Mucosa of descending colon (tissue), 3 donors: ENCODE results near the gene FLRT3. TPM values are rescaled to one million over a fixed set of nuclear protein-coding genes. Genes with fewer than 3 reads are reported as not detected.
A peak's percentile ranks its signal among the peaks of the same experiment; 100 is the strongest.

ENCODE experiments used
- ATAC-seq: fragments of 200-7000 bp; cut with Tn5 transposase; one replicate; pipeline ENCODE4 v1.9.1; 2020; ENCODE audit warnings: mild to moderate bottlenecking, moderate library complexity
- DNase-seq, 3 donors: peaks; one replicate each; pipeline ENCODE4 v3.0.0-alpha.2; 2020
- H3K36me3 ChIP-seq: fragments of 200-600 bp; one replicate; pipeline ENCODE4 v1.8.0; 2021; ENCODE audit warnings: low read depth, mild to moderate bottlenecking
- H3K4me1 ChIP-seq: fragments of 200-600 bp; one replicate; pipeline ENCODE4 v1.8.0; 2021; ENCODE audit warnings: low read depth, mild to moderate bottlenecking
- H3K4me3 ChIP-seq: fragments of 200-600 bp; one replicate; pipeline ENCODE4 v1.8.0; 2021; ENCODE audit warnings: mild to moderate bottlenecking
- H3K9me3 ChIP-seq: fragments of 200-600 bp; one replicate; pipeline ENCODE4 v1.8.0; 2021; ENCODE audit warnings: mild to moderate bottlenecking
- CTCF ChIP-seq: fragments of 200-600 bp; IDR thresholded peaks from one replicate; pipeline ENCODE4 v1.8.0; 2022; ENCODE audit warnings: antibody characterized with exemption, mild to moderate bottlenecking
- intact Hi-C, 2 donors: fragments of 100-400 bp; cut with DNase I in 1 of 2; cut with micrococcal nuclease in 1 of 2; formaldehyde crosslinking; loops; one replicate each; pipeline versions ENCODE4 v1.11.0 to v1.11.1; 2022; cut with DNase I, micrococcal nuclease
- total RNA-seq, 3 donors: library from RNA; stranded (reverse); fragmentation: NEBNext Ultra II Directional in 2 of 3; extraction: Animal tissue kit (Norgen Biotek cat#: 25700) in 2 of 3; gene quantifications; one replicate each; pipeline versions ENCODE4 v1.2.1 to v1.2.4, GENCODE V29; 2021 to 2023
- donor health status: DM: no; HTN: no; CAD: no; lungs with moderate emphysema.
- donor health status: DM: no; HTN: no; CAD: no.
- donor health status: DM: no; HTN: yes; CAD: no.

FLRT3 gene
- total RNA-seq, 3 donors from 2014 or later: 2.7 to 8.6 (median 3.2) TPM

GRCh38 chr20:14313341-14314020 is 23.9 kb downstream of the FLRT3 start:
- peaks cover under 1% of the 10 kb centered on the region for H3K4me1 ChIP-seq
- ATAC-seq: no peak
- H3K36me3 ChIP-seq: no peaks in the 10 kb centered on the region
- DNase-seq: no peak
- no peak overlapping the region for H3K4me3 ChIP-seq
- no peaks in the 10 kb centered on the region for H3K9me3 ChIP-seq
- intact Hi-C loops: no loop called here
- no peak for TF ChIP-seq CTCF

- Histone ChIP-seq H3K4me3 (no peak overlapping the region), H3K36me3 (no peaks in the 10 kb centered on the region), H3K9me3 (no peaks in the 10 kb centered on the region), H3K4me1 (peaks cover 13% of the 10 kb centered on the region)
- TF ChIP-seq CTCF: no peak
- intact Hi-C loops: no loop called here
- ATAC-seq (no peak), DNase-seq (no peak)
These were observed 25.4 kb downstream of the FLRT3 start for GRCh38 chr20:14312001-14312400.

- TF ChIP-seq CTCF: no peak
- H3K4me1 ChIP-seq: peaks cover 13% of the 10 kb centered on the region
These were observed 26.3 kb downstream of the FLRT3 start for GRCh38 chr20:14310977-14311627.

GRCh38 chr20:14307956-14308355 is 29.5 kb downstream of the FLRT3 start:
- H3K4me3 ChIP-seq: no peak overlapping the region
- H3K36me3 ChIP-seq: no peaks in the 10 kb centered on the region
- H3K4me1 ChIP-seq: peaks cover 13% of the 10 kb centered on the region
- H3K9me3 ChIP-seq: no peaks in the 10 kb centered on the region
- no peak for TF ChIP-seq CTCF
- DNase-seq: peak in 1 of 3 donors; percentile 24
- intact Hi-C loops: no loop called here
- peak; percentile 57 for ATAC-seq

More at GRCh38 chr20:14310977-14311627, 26.3 kb downstream of the FLRT3 start:
- intact Hi-C loops: no loop called here
- ATAC-seq (no peak), DNase-seq (no peak)
- Histone ChIP-seq H3K9me3 (no peaks in the 10 kb centered on the region), H3K4me3 (no peak overlapping the region), H3K36me3 (no peaks in the 10 kb centered on the region)

- no peak for ATAC-seq
- no peak overlapping the region for H3K4me3 ChIP-seq
- no peak for DNase-seq
- H3K36me3 ChIP-seq: no peaks in the 10 kb centered on the region
- intact Hi-C loops: no loop called here
- peaks cover 13% of the 10 kb centered on the region for H3K4me1 ChIP-seq
- no peak for TF ChIP-seq CTCF
- no peaks in the 10 kb centered on the region for H3K9me3 ChIP-seq
These were observed 32.9 kb downstream of the FLRT3 start for GRCh38 chr20:14304472-14304871.
